Activated CD4-positive, alpha-beta T cell treated with anti-CD3 and anti-CD28 coated beads, Interleukin-2, Interleukin-4, amounts not matched to agents 100 ng/mL and 50 ng/mL, durations not matched to agents 16 hours and 8 hours (primary cell): ENCODE measurements around the gene ITGA4.

ENCODE experiments used
- DNase-seq: peaks from one replicate; pipeline ENCODE4 v3.0.0-alpha.2; 2020; ENCODE audit warnings: low spot score

ITGA4 gene

GRCh38 chr2:181515719-181516118 lies 58.5 kb downstream of the ITGA4 start:
- no peak for DNase-seq

- DNase-seq: no peak
Observed at GRCh38 chr2:181516992-181517391, 59.8 kb downstream of the ITGA4 start.

GRCh38 chr2:181517685-181518301 lies 60.6 kb downstream of the ITGA4 start:
- DNase-seq: no peak

GRCh38 chr2:181520253-181520652 lies 63.1 kb downstream of the ITGA4 start:
- DNase-seq: no peak

- DNase-seq: no peak
Observed at GRCh38 chr2:181523756-181524155, 66.6 kb downstream of the ITGA4 start.

- DNase-seq: no peak
Observed at GRCh38 chr2:181526014-181526413, 68.8 kb downstream of the ITGA4 start.

- DNase-seq: no peak
Observed at GRCh38 chr2:181527058-181527457, 69.9 kb downstream of the ITGA4 start.

GRCh38 chr2:181528441-181528840 lies 71.3 kb downstream of the ITGA4 start:
- DNase-seq: no peak

GRCh38 chr2:181536730-181537129 lies 79.5 kb downstream of the ITGA4 start:
- no peak for DNase-seq

- DNase-seq: no peak
Observed at GRCh38 chr2:181540421-181540820, 83.2 kb downstream of the ITGA4 start.

- no peak for DNase-seq
Observed at GRCh38 chr2:181542170-181542569, 85.0 kb downstream of the ITGA4 start.

GRCh38 chr2:181546086-181546485 lies 88.9 kb downstream of the ITGA4 start:
- DNase-seq: no peak

- no peak for DNase-seq
Observed at GRCh38 chr2:181552808-181553207, 95.6 kb downstream of the ITGA4 start.

GRCh38 chr2:181553244-181553643 lies 96.1 kb downstream of the ITGA4 start:
- no peak for DNase-seq

GRCh38 chr2:181554061-181554830 lies 97.1 kb downstream of the ITGA4 start:
- DNase-seq: no peak

- DNase-seq: no peak
Observed at GRCh38 chr2:181558371-181558770, 101.2 kb downstream of the ITGA4 start.

GRCh38 chr2:181563101-181563692 lies 106.0 kb downstream of the ITGA4 start:
- no peak for DNase-seq

GRCh38 chr2:181566334-181567032 lies 109.3 kb downstream of the ITGA4 start:
- no peak for DNase-seq

GRCh38 chr2:181570059-181570458 lies 112.9 kb downstream of the ITGA4 start:
- no peak for DNase-seq

- DNase-seq: no peak
Observed at GRCh38 chr2:181570833-181571661, 113.9 kb downstream of the ITGA4 start.

- peak; percentile 1 for DNase-seq
Observed at GRCh38 chr2:181573140-181573736, 116.1 kb downstream of the ITGA4 start.
